ENCODE data around the gene ROCK2. TPM values are rescaled to one million over a fixed set of nuclear protein-coding genes. Genes with fewer than 3 reads are reported as not detected.

ROCK2 gene
- total and polyA plus RNA-seq, 4 donors = 5.3 to 31.0 (median 12.2) TPM

- H3K4me3 ChIP-seq (ENCODE audit: low read depth in 1 of 3, low read length in 3 of 3) = no peak overlapping the region
- no peak overlapping the region for H3K27ac ChIP-seq (ENCODE audit: low read depth in 1 of 2, low read length in 2 of 2)
- no peaks in the 10 kb centered on the region for H3K27me3 ChIP-seq (ENCODE audit: control insufficient read depth in 4 of 4, insufficient read depth in 4 of 4, low read length in 3 of 4)
- TF ChIP-seq EGR1 (IDR thresholded peaks at IDR 0.05; ENCODE audit: low read depth in 2 of 2) (no peak), NR2F2 (IDR thresholded peaks at IDR 0.05) (no peak), GABPA (IDR thresholded peaks at IDR 0.05 in 1 of 2, conservative IDR thresholded peaks at IDR 0.05 in 1 of 2) (no peak), HNF4G (IDR thresholded peaks at IDR 0.05) (no peak), ZBTB33 (IDR thresholded peaks at IDR 0.05) (no peak), TAF1 (conservative IDR thresholded peaks at IDR 0.05) (no peak), RAD21 (IDR thresholded peaks at IDR 0.05) (no peak), ATF3 (IDR thresholded peaks at IDR 0.05) (no peak), HNF4A (conservative IDR thresholded peaks at IDR 0.05) (no peak), FOXA2 (IDR thresholded peaks at IDR 0.05) (no peak), MAX (IDR thresholded peaks at IDR 0.05) (no peak), SP1 (IDR thresholded peaks at IDR 0.05) (no peak), CTCF (IDR thresholded peaks at IDR 0.05; ENCODE audit: low read depth, low read length, missing input control) (no peak), JUND (IDR thresholded peaks at IDR 0.05) (no peak), FOXA1 (IDR thresholded peaks at IDR 0.05) (no peak), YY1 (IDR thresholded peaks at IDR 0.05) (no peak)
- H3K4me1 ChIP-seq (ENCODE audit: control insufficient read depth in 4 of 4, insufficient read depth in 4 of 4, low read length in 3 of 4) = no peaks in the 10 kb centered on the region
- H3K36me3 ChIP-seq (ENCODE audit: control insufficient read depth in 4 of 4, insufficient read depth in 3 of 4, low read depth in 1 of 4, low read length in 3 of 4) = peaks cover 0 to 21% (median 7%) of the 10 kb centered on the region in 4 donors
- no peak overlapping the region for H3K9ac ChIP-seq (ENCODE audit: low read depth in 1 of 2, low read length in 2 of 2)
- DNase-seq (ENCODE audit: low spot score) = no peak
- H3K9me3 ChIP-seq (ENCODE audit: control insufficient read depth in 4 of 4, low read length in 3 of 4) = peaks cover 0 to 4% (median 0%) of the 10 kb centered on the region in 4 donors
Measured at GRCh38 chr2:11286323-11286722, 58.1 kb downstream of the ROCK2 start.

GRCh38 chr2:11285499-11285898 is 58.9 kb downstream of the ROCK2 start:
- H3K4me1 ChIP-seq (ENCODE audit: control insufficient read depth in 4 of 4, insufficient read depth in 4 of 4, low read length in 3 of 4) = no peaks in the 10 kb centered on the region
- H3K36me3 ChIP-seq (ENCODE audit: control insufficient read depth in 4 of 4, insufficient read depth in 3 of 4, low read depth in 1 of 4, low read length in 3 of 4) = peaks cover 0 to 21% (median 7%) of the 10 kb centered on the region in 4 donors
- TF ChIP-seq CTCF (IDR thresholded peaks at IDR 0.05; ENCODE audit: low read depth, low read length, missing input control) (no peak), TAF1 (conservative IDR thresholded peaks at IDR 0.05) (no peak)
- H3K4me3 ChIP-seq (ENCODE audit: low read depth in 1 of 3, low read length in 3 of 3) = no peak overlapping the region
- H3K27me3 ChIP-seq (ENCODE audit: control insufficient read depth in 4 of 4, insufficient read depth in 4 of 4, low read length in 3 of 4) = no peaks in the 10 kb centered on the region
- peaks cover 0 to 4% (median 0%) of the 10 kb centered on the region in 4 donors for H3K9me3 ChIP-seq (ENCODE audit: control insufficient read depth in 4 of 4, low read length in 3 of 4)
- no peak for DNase-seq (ENCODE audit: low spot score)
- WGBS = 96% methylated on average over 2 of the region's 2 CpGs
- H3K27ac ChIP-seq (ENCODE audit: low read depth in 1 of 2, low read length in 2 of 2) = no peak overlapping the region
- no peak overlapping the region for H3K9ac ChIP-seq (ENCODE audit: low read depth in 1 of 2, low read length in 2 of 2)
